Liver (tissue), 3 donors: ENCODE data around the gene TACC2.

Experiments used
- FOXA1 ChIP-seq: IDR thresholded peaks from 2 replicates; pipeline ENCODE4 v1.6.1; 2016; ENCODE audit warnings: antibody characterized with exemption
- HNF4G ChIP-seq: IDR thresholded peaks from 2 replicates; pipeline ENCODE4 v1.6.1; 2016; ENCODE audit warnings: antibody characterized with exemption
- JUND ChIP-seq, 2 donors: IDR thresholded peaks; 2 replicates each; pipeline ENCODE4 v1.6.1; 2016; ENCODE audit warnings: antibody characterized with exemption in 2 of 2
- NR2F2 ChIP-seq: IDR thresholded peaks from 2 replicates; pipeline ENCODE4 v1.6.1; 2016; ENCODE audit warnings: antibody characterized with exemption
- RAD21 ChIP-seq, 2 donors: IDR thresholded peaks; 2 replicates each; pipeline ENCODE4 v1.6.1; 2016; ENCODE audit warnings: antibody characterized with exemption in 2 of 2, mild to moderate bottlenecking in 2 of 2
- TAF1 ChIP-seq: conservative IDR thresholded peaks from 2 replicates; pipeline ENCODE4 v1.6.1; 2016; ENCODE audit warnings: antibody characterized with exemption, mild to moderate bottlenecking
- YY1 ChIP-seq: IDR thresholded peaks from 2 replicates; pipeline ENCODE4 v1.6.1; 2016; ENCODE audit warnings: antibody characterized with exemption, mild to moderate bottlenecking
- TF ChIP-seq, protein P1 (sequence below): fragments of 150-350 bp; IDR thresholded peaks from 2 replicates; pipeline ENCODE4 v1.5.1; 2017; ENCODE audit warnings: improper control_type of control experiment, low read depth, low read length; ENCODE audit not compliant: missing input control
- TF ChIP-seq, protein P2 (sequence below): IDR thresholded peaks from 2 replicates; pipeline ENCODE4 v1.6.1; 2016; ENCODE audit warnings: antibody characterized with exemption
- TF ChIP-seq, protein P3 (sequence below): IDR thresholded peaks from 2 replicates; pipeline ENCODE4 v1.6.1; 2016; ENCODE audit warnings: antibody characterized with exemption, mild to moderate bottlenecking
- TF ChIP-seq, protein P4 (sequence below): IDR thresholded peaks from 2 replicates; pipeline ENCODE4 v1.6.1; 2016; ENCODE audit warnings: antibody characterized with exemption
- donor health status: healthy.
- donor health status: healthy.

DNA sequence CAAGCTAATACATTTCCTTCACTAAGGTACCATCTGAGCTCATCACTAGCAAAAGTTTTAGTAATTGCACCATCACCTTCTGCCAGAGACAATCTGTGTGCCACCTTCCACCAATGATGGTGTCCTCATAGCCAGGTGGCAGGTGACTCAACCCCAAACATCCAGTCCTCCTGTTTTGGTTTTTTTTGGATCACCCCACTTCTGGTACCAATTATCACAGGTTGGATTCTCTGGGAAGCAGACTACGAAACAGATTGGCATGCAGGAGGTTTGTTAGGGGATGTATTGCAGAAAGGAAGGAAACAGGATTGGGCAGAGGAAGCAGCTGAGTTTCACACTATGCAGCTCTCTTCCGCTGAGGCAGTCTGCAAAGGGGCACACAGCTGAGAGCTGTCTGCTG is 4.5 kb upstream of the TACC2 start:
- TF ChIP-seq, protein P1, sequence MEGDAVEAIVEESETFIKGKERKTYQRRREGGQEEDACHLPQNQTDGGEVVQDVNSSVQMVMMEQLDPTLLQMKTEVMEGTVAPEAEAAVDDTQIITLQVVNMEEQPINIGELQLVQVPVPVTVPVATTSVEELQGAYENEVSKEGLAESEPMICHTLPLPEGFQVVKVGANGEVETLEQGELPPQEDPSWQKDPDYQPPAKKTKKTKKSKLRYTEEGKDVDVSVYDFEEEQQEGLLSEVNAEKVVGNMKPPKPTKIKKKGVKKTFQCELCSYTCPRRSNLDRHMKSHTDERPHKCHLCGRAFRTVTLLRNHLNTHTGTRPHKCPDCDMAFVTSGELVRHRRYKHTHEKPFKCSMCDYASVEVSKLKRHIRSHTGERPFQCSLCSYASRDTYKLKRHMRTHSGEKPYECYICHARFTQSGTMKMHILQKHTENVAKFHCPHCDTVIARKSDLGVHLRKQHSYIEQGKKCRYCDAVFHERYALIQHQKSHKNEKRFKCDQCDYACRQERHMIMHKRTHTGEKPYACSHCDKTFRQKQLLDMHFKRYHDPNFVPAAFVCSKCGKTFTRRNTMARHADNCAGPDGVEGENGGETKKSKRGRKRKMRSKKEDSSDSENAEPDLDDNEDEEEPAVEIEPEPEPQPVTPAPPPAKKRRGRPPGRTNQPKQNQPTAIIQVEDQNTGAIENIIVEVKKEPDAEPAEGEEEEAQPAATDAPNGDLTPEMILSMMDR, result no peak
- TF ChIP-seq JUND (IDR thresholded peaks at IDR 0.05), result no peak
- TF ChIP-seq, protein P2, sequence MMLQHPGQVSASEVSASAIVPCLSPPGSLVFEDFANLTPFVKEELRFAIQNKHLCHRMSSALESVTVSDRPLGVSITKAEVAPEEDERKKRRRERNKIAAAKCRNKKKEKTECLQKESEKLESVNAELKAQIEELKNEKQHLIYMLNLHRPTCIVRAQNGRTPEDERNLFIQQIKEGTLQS, result no peak
- TF ChIP-seq, protein P3, sequence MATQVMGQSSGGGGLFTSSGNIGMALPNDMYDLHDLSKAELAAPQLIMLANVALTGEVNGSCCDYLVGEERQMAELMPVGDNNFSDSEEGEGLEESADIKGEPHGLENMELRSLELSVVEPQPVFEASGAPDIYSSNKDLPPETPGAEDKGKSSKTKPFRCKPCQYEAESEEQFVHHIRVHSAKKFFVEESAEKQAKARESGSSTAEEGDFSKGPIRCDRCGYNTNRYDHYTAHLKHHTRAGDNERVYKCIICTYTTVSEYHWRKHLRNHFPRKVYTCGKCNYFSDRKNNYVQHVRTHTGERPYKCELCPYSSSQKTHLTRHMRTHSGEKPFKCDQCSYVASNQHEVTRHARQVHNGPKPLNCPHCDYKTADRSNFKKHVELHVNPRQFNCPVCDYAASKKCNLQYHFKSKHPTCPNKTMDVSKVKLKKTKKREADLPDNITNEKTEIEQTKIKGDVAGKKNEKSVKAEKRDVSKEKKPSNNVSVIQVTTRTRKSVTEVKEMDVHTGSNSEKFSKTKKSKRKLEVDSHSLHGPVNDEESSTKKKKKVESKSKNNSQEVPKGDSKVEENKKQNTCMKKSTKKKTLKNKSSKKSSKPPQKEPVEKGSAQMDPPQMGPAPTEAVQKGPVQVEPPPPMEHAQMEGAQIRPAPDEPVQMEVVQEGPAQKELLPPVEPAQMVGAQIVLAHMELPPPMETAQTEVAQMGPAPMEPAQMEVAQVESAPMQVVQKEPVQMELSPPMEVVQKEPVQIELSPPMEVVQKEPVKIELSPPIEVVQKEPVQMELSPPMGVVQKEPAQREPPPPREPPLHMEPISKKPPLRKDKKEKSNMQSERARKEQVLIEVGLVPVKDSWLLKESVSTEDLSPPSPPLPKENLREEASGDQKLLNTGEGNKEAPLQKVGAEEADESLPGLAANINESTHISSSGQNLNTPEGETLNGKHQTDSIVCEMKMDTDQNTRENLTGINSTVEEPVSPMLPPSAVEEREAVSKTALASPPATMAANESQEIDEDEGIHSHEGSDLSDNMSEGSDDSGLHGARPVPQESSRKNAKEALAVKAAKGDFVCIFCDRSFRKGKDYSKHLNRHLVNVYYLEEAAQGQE, result no peak
- TF ChIP-seq HNF4G, result no peak
- TF ChIP-seq, protein P4, sequence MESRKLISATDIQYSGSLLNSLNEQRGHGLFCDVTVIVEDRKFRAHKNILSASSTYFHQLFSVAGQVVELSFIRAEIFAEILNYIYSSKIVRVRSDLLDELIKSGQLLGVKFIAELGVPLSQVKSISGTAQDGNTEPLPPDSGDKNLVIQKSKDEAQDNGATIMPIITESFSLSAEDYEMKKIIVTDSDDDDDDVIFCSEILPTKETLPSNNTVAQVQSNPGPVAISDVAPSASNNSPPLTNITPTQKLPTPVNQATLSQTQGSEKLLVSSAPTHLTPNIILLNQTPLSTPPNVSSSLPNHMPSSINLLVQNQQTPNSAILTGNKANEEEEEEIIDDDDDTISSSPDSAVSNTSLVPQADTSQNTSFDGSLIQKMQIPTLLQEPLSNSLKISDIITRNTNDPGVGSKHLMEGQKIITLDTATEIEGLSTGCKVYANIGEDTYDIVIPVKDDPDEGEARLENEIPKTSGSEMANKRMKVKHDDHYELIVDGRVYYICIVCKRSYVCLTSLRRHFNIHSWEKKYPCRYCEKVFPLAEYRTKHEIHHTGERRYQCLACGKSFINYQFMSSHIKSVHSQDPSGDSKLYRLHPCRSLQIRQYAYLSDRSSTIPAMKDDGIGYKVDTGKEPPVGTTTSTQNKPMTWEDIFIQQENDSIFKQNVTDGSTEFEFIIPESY, result no peak
- no peak for TF ChIP-seq RAD21 (IDR thresholded peaks at IDR 0.05)
- TF ChIP-seq TAF1, result no peak
- no peak for TF ChIP-seq FOXA1
- TF ChIP-seq YY1, result no peak
- TF ChIP-seq NR2F2, result no peak
